T-helper 2 cell treated with Interferon-gamma antibody and Interleukin-4, amounts not matched to agents 100 ng/mL and 5 ng/mL, for 36 hours (primary cell): ENCODE data around the gene DSG3. TPM values are rescaled to one million over a fixed set of nuclear protein-coding genes. Genes with fewer than 3 reads are reported as not detected.

ENCODE experiments used
- intact Hi-C: fragments of 100-400 bp; cut with micrococcal nuclease; formaldehyde crosslinking; loops from one replicate; pipeline ENCODE4 v1.15.1; 2023
- total RNA-seq: library from RNA; stranded (reverse); gene quantifications from 2 replicates; pipeline ENCODE4 v1.2.3, GENCODE V29; 2022

Gene DSG3
- not detected in 2 replicates for total RNA-seq

- intact Hi-C loops: no loop called here
Observed at GRCh38 chr18:31447530-31448191, at the start of gene DSG3. TSS of gene DSG3 (plus strand) at chr18:31447741. CDS start at chr18:31447878, 137 bp downstream.

GRCh38 chr18:31398191-31398590, 49.4 kb upstream of the DSG3 start:
- intact Hi-C loops: no loop called here

GRCh38 chr18:31399306-31400032, 48.1 kb upstream of the DSG3 start:
- intact Hi-C loops: no loop called here

GRCh38 chr18:31401156-31402025, 46.1 kb upstream of the DSG3 start:
- intact Hi-C loops: no loop called here

GRCh38 chr18:31402026-31402373, 45.5 kb upstream of the DSG3 start:
- intact Hi-C loops: no loop called here

- intact Hi-C loops: no loop called here
Observed at GRCh38 chr18:31403409-31403808, 44.1 kb upstream of the DSG3 start.

GRCh38 chr18:31407649-31408048, 39.9 kb upstream of the DSG3 start:
- intact Hi-C loops: no loop called here

GRCh38 chr18:31409276-31409675, 38.3 kb upstream of the DSG3 start:
- intact Hi-C loops: no loop called here

- intact Hi-C loops: no loop called here
Observed at GRCh38 chr18:31410716-31411483, 36.6 kb upstream of the DSG3 start.

GRCh38 chr18:31413137-31413536, 34.4 kb upstream of the DSG3 start:
- intact Hi-C loops: no loop called here

- intact Hi-C loops: no loop called here
Observed at GRCh38 chr18:31417850-31418249, 29.7 kb upstream of the DSG3 start.

GRCh38 chr18:31419457-31419932, 28.0 kb upstream of the DSG3 start:
- intact Hi-C loops: no loop called here

- intact Hi-C loops: no loop called here
Observed at GRCh38 chr18:31420032-31420431, 27.5 kb upstream of the DSG3 start.

- intact Hi-C loops: no loop called here
Observed at GRCh38 chr18:31420524-31420923, 27.0 kb upstream of the DSG3 start.

- intact Hi-C loops: no loop called here
Observed at GRCh38 chr18:31424383-31424988, 23.1 kb upstream of the DSG3 start.

GRCh38 chr18:31426021-31426420, 21.5 kb upstream of the DSG3 start:
- intact Hi-C loops: no loop called here

- intact Hi-C loops: no loop called here
Observed at GRCh38 chr18:31426871-31427406, 20.6 kb upstream of the DSG3 start.

- intact Hi-C loops: no loop called here
Observed at GRCh38 chr18:31428211-31428610, 19.3 kb upstream of the DSG3 start.

- intact Hi-C loops: no loop called here
Observed at GRCh38 chr18:31429623-31430022, 17.9 kb upstream of the DSG3 start.

- intact Hi-C loops: no loop called here
Observed at GRCh38 chr18:31430072-31430471, 17.5 kb upstream of the DSG3 start.

- intact Hi-C loops: no loop called here
Observed at GRCh38 chr18:31430554-31430953, 17.0 kb upstream of the DSG3 start.
